Measurements from ENCODE around the gene DSCAML1. TPM values are rescaled to one million over a fixed set of nuclear protein-coding genes. Genes with fewer than 3 reads are reported as not detected.
"Not testable (repeated sequence)": the region's sequence is repeated elsewhere in the genome, so short reads cannot be mapped to it uniquely, and the experiment has no call there.

DSCAML1 gene
- total RNA-seq, 1 donor from 2014 or later = 4.0 TPM

DNA sequence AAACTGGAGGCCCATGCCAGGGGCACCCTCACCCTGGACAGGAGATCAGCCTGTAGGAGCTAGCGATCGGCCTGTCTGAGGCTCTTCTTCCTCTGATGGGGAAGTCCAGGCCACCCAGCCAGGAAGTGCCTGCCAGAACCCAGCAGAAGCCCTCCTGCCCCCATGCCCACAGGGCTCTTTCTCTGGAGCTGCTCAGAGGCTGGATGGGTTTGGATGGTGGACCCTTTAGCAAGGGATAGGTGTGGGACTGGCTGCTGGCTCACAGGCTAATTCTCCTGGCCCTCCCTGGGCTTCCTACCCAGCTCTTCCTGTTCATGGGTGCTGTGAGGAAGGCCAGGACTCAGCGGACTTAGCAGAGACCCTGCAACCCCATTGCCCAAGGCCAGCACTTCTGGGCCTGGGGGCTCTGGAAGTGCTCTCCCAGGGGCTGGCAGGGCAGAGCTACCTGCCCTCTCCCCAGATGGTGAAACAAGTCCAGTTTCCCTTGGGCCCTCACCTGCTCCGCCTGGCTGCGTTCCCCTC, 19.9 kb upstream of the DSCAML1 start:
- DNase-seq (ENCODE audit: low read depth) = no peak
- H3K4me3 ChIP-seq (ENCODE audit: low read depth, low read length) = peak overlapping the region; percentile 55
- TF ChIP-seq, protein P1, sequence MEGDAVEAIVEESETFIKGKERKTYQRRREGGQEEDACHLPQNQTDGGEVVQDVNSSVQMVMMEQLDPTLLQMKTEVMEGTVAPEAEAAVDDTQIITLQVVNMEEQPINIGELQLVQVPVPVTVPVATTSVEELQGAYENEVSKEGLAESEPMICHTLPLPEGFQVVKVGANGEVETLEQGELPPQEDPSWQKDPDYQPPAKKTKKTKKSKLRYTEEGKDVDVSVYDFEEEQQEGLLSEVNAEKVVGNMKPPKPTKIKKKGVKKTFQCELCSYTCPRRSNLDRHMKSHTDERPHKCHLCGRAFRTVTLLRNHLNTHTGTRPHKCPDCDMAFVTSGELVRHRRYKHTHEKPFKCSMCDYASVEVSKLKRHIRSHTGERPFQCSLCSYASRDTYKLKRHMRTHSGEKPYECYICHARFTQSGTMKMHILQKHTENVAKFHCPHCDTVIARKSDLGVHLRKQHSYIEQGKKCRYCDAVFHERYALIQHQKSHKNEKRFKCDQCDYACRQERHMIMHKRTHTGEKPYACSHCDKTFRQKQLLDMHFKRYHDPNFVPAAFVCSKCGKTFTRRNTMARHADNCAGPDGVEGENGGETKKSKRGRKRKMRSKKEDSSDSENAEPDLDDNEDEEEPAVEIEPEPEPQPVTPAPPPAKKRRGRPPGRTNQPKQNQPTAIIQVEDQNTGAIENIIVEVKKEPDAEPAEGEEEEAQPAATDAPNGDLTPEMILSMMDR (conservative IDR thresholded peaks at IDR 0.05; ENCODE audit: low read depth, low read length) = no peak

DNA sequence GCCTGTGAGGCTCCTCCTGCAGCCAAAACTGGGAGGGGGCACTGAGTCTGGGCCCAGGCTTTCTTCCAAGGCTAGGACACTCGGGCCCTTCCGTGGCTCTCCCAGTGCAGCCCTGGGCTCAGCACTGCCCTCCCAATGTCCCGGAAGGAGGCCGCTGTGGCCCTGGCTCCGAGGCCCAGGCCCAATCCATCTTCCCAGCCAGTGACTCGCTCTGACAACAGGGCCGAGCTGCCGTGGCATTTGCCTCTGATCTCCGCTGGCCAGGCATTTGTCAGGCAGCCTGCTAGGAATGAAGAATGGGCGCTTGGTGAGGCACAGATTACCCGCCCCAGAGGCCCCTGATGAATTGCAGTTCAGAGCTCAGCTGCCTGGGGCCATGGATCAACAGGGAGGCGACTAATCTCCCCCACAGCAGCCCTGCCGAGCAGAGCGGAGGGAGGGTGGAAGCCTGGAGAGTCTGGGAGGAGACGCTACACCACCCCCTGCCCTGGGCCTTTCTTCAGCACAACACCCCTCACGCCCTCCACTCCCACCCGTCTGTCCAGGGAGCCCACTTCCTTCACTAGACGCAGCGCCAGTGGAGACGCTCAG, 19.2 kb upstream of the DSCAML1 start:
- DNase-seq (ENCODE audit: low read depth) = no peak
- peak overlapping the region; percentile 55 for H3K4me3 ChIP-seq (ENCODE audit: low read depth, low read length)
- TF ChIP-seq, protein P1 (conservative IDR thresholded peaks at IDR 0.05; ENCODE audit: low read depth, low read length) = no peak

DNA sequence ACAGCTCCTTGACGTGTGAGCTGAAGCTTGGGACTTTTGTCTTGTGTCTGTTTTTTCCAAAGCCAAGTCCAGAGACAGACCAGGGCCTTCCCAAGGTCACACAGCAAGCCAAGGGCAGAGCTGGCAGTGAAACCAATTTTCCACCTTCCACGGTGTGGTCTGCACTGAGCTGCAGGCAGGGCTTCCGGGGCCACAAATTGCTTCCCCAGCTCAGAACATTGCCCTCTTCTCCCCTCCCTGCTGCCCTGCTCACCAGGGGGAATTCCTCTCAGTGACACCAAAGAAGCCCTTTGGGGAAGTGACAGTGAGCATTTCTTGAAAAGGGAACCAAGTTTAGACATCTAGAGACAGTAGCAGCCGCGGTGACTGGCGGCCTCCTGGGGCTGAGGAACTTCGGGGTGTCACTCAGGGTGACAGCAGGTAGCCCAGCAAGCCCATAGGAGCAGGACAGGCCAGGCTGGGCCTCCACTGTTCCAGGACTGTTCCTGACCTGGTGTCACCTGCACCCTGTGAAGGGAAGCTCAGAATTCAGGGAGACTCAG, 18.3 kb upstream of the DSCAML1 start:
- TF ChIP-seq, protein P1 (conservative IDR thresholded peaks at IDR 0.05; ENCODE audit: low read depth, low read length) = no peak
- H3K4me3 ChIP-seq (ENCODE audit: low read depth, low read length) = peak overlapping the region; percentile 55
- DNase-seq (ENCODE audit: low read depth) = no peak

DNA sequence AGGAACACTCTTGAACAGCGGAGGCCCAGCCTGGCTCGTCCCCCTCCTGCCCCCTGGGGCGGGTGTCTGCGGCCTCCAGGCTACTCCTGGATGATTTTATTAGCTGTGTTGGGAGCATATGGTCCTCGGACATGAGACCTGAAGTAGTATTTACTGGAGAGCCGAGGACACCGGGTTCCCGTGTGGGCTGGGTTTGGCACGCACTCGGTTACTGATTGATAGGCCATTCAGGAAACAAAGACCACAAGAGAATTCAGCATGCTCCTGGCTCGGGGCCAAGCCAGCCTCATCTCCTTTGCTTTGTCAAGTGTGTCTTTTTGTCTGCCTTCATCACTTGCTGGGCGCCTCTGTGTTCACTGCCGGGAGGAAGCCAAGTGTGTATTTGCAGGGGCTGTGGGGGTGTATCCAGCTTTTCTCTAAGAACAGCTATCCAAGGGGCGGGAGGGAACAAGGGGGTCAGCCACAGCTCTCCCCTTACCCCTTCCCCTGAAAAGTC, 17.8 kb upstream of the DSCAML1 start:
- peak; percentile 96 for DNase-seq (ENCODE audit: low read depth)
- peak overlapping the region; percentile 55 for H3K4me3 ChIP-seq (ENCODE audit: low read depth, low read length)

DNA sequence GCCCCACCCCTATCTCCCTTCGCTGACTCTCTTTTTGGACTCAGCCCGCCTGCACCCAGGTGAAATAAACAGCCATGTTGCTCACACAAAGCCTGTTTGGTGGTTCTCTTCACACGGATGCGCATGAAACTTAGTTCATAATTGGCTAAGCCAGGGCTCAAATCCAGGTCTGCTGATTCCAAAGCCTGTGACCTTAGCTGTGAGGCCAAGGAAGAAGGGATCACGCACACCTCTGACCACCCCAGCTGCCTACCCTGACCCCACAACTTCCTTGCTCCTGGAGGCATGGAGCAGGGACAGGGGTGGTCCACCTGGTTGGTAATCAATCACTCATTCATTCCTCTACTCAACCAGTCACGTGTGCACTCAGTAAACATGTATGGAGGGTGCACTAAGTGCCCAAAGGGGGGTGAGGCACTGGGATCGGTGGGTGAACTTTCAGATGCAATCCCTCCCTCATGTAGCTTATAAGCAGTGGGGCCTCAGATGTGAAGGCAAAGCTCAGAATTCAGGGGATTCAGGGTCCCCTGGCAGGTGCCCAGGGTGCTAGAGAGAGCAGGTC, 17.3 kb upstream of the DSCAML1 start:
- TF ChIP-seq, protein P1 (conservative IDR thresholded peaks at IDR 0.05; ENCODE audit: low read depth, low read length) = no peak
- peak; percentile 72 for DNase-seq (ENCODE audit: low read depth)

More for the DNA sequence above, 17.8 kb upstream of the DSCAML1 start:
- TF ChIP-seq, protein P1 (conservative IDR thresholded peaks at IDR 0.05; ENCODE audit: low read depth, low read length) = no peak

DNA sequence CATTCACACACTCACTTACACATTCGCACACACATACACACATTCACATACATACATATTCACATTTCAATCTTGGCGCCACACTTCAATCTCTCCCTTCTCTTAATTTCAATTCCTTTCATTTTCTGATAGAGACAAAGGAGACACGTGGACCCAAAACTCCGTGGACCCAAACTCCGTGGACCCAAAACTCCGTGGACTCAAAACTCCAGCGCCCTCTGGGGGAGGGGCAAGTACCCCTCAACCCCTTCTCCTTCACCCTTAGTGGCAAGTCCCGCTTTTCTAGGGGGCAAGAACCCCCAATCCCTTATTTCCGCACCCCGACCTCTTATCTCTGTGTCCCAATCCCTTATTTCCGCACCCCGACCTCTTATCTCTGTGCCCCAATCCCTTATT, 13.0 kb upstream of the DSCAML1 start:
- not testable (repeated sequence) for H3K4me3 ChIP-seq (ENCODE audit: low read depth, low read length); DNase-seq (ENCODE audit: low read depth)

More for the DNA sequence above, 17.3 kb upstream of the DSCAML1 start:
- peak overlapping the region; percentile 12 for H3K4me3 ChIP-seq (ENCODE audit: low read depth, low read length)

DNA sequence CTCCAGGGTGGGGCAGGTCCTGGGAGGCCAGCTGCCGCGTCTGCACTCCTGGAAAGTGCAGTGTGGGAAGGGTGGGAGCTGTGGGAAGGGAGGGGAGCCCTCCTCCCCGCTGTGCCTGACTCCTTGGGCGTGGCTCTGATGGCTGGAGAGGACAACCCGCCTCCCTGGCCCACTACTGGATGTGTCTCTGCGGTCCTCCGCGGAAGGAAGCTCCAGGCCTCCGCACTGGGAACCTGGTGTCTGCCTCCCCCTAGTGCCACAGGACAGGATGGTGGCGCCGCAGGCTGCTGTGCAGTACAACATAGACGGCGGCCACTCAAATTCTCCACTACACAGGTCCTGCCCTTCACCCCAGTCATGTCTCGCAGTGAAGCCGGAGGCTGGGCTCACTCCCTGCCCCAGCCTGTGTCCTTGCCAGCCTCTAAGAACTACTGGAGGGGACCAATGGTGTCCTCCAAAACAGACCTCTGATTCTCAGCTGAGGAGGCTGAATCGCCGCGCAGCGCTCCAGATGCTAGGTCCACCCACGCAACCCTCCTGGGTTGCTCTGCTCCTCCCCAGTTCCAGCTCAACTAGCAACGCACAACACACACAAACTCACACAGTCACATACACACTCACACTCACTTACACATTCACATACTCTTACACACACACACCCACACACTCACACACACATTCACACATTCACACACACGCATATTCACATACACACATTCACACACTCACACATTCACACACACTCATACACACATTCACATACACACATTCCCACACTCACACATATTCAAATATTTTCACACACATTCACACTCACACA, 12.4 kb upstream of the DSCAML1 start:
- TF ChIP-seq, protein P1 (conservative IDR thresholded peaks at IDR 0.05; ENCODE audit: low read depth, low read length) = peak; percentile 38
- no peak overlapping the region for H3K4me3 ChIP-seq (ENCODE audit: low read depth, low read length)
- no peak for DNase-seq (ENCODE audit: low read depth)
